ENCODE measurements around the gene CNOT3. TPM values are rescaled to one million over a fixed set of nuclear protein-coding genes. Genes with fewer than 3 reads are reported as not detected.

CNOT3 gene
- total and polyA plus RNA-seq, 2 donors (not counting 1 experiment from before 2014, with no cell fraction given) = 28.1 to 82.1 TPM

DNA sequence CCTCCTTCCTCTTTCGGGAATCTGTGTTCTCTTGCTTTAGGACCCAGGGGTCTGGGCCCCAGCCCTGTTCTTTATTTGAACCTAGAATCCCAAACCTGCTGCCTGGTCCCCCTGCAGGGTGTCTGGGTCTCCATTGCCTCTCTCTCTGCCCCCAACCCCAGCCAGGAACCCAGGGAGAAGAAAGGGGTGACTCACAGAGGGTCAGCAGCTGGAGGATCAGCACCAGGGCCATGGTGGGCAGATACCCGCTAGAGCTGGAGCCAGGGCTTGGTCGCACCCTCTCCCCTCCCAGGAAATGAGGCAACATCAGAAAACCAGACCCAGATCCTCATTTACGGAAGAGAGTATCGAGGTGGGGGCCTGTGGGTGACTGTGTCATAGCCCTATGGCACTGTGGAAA is 37.0 kb upstream of the CNOT3 start, which contains the start of gene OSCAR:
Gene OSCAR (minus strand): TSS at position 243 of the 400 bp plus-strand sequence. CDS start 11 bp downstream, at position 232.
- Histone ChIP-seq H2AFZ (ENCODE audit: insufficient read depth, low read depth, low read length, poor library complexity, severe bottlenecking) (no peak within 1 kb of the TSS), H3K79me2 (ENCODE audit: control insufficient read depth, insufficient read depth, low read length) (peaks cover 28% of the 10 kb centered on the region), H3K27ac (ENCODE audit: low read length in 2 of 2) (no peak within 1 kb of the TSS), H3K4me2 (replicated peaks; ENCODE audit: low read depth, low read length, poor library complexity, severe bottlenecking) (no peak within 1 kb of the TSS), H3K36me3 (replicated peaks in 1 of 2; ENCODE audit: control extremely low read depth in 1 of 2, control insufficient read depth in 1 of 2, extremely low read depth in 1 of 2, insufficient read depth in 2 of 2, low read length in 1 of 2) (no peaks in the 10 kb centered on the region), H3K9me3 (ENCODE audit: control extremely low read depth in 1 of 3, control insufficient read depth in 2 of 3, insufficient read depth in 1 of 3, low read length in 2 of 3) (peaks cover 0 to 10% (median 0%) of the 10 kb centered on the region in 3 donors), H3K4me1 (ENCODE audit: control insufficient read depth in 2 of 2, insufficient read depth in 2 of 2, low read length in 2 of 2) (peaks cover 13 to 24% of the 10 kb centered on the region in 2 donors), H3K27me3 (replicated peaks in 1 of 4; ENCODE audit: control extremely low read depth in 1 of 4, control insufficient read depth in 3 of 4, insufficient read depth in 4 of 4, low read length in 3 of 4) (peaks cover 0 to 9% (median 2%) of the 10 kb centered on the region in 4 experiments), H3K4me3 (ENCODE audit: control extremely low read depth in 1 of 5, extremely low read depth in 1 of 5, insufficient read depth in 1 of 5, low read depth in 2 of 5, low read length in 4 of 5) (peak within 1 kb of the TSS in 1 of 5 experiments; percentile 5), H3K9ac (ENCODE audit: low read length) (no peak within 1 kb of the TSS), H4K20me1 (ENCODE audit: control insufficient read depth, insufficient read depth, low read length, poor library complexity, severe bottlenecking) (no peaks in the 10 kb centered on the region)
- peaks cover 23% of the 10 kb centered on the region for H3K4me1 Mint-ChIP-seq
- H3K9me3 Mint-ChIP-seq (ENCODE audit: insufficient read depth) = no peaks in the 10 kb centered on the region
- ATAC-seq (ENCODE audit: low read depth) (no peak), DNase-seq (no peak)
- no peak for TF ChIP-seq EZH2 (IDR thresholded peaks at IDR 0.05; ENCODE audit: borderline replicate concordance, insufficient read depth, low read depth, low read length, poor library complexity, severe bottlenecking)
- TF ChIP-seq CTCF (IDR thresholded peaks at IDR 0.05) = no peak
- peaks cover 7% of the 10 kb centered on the region for H3K27me3 Mint-ChIP-seq
- H3K27ac Mint-ChIP-seq = peak within 1 kb of the TSS; percentile 15
- ChIA-PET POLR2A (no interaction called here), CTCF (no interaction called here)
- peak within 1 kb of the TSS; percentile 55 for H3K4me3 Mint-ChIP-seq
- intact Hi-C loops (cut with micrococcal nuclease) = loop anchor here (5.0 kb wide), 1 partner anchor 903 kb away; no protein-coding TSS in a partner anchor
- 92% methylated on average over 2 of the region's 5 CpGs for WGBS (ENCODE audit: insufficient coverage)
